GM19397 (cell line): Measurements from ENCODE around the gene KRT38.
"Not testable (repeated sequence)": the region's sequence is repeated elsewhere in the genome, so short reads cannot be mapped to it uniquely, and the experiment has no call there.

Experiments
- ATAC-seq: cut with Tn5 transposase; IDR thresholded peaks from one replicate; pipeline ENCODE4 v1.9.1; 2021; ENCODE audit warnings: mild to moderate bottlenecking, moderate library complexity; ENCODE audit not compliant: unreplicated experiment

KRT38 gene

GRCh38 chr17:41396996-41397660, 43.7 kb downstream of the KRT38 start, which contains the start of gene KRT31:
Gene KRT31, minus strand, starts transcription at chr17:41397608. Its CDS starts 69 bp downstream, at chr17:41397539.
- no peak for ATAC-seq

GRCh38 chr17:41396340-41396739, 44.4 kb downstream of the KRT38 start:
- ATAC-seq = no peak

DNA sequence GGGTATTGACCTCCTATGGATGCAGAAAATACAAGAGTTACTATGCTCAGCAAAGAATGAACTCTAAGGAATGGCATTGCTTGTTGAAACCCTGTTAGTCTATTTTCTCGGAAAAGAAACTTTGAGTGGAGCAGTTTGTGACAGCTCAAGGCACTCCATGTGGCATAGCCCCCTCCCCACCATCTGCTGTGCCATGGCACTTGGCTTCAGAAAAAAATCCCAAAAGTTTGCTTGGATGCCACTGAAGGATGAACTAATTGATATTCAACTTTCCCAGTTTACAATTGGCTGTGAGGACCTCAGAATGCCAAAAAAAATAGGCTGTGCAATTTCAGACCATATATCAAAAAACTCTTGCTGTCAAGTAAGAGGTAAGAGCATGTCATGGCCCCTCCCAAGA, 45.2 kb downstream of the KRT38 start:
- ATAC-seq = no peak

GRCh38 chr17:41395044-41395443, 45.7 kb downstream of the KRT38 start:
- ATAC-seq = not testable (repeated sequence)

GRCh38 chr17:41394254-41394996, 46.4 kb downstream of the KRT38 start:
- no peak for ATAC-seq

DNA sequence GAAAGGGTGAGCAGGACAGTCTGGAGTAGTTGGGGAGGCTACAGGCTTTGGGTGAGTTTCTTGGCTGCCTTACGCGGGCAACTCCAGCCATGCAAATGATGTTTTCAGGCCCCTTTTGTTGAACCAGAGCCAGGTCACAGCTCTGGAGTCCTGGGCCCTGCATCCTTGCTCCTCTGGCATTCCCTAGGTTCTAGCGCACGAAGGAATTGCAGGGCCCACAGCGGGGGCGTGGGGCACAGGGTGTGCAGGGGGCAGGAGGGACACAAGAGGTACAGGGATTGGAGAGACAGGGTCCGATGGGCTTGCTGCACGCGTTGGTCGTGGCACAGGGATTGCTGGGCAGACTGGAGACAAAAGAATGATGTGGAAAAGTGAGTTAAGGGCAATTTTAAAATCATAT, 47.0 kb downstream of the KRT38 start:
- no peak for ATAC-seq

GRCh38 chr17:41393294-41393693, 47.5 kb downstream of the KRT38 start:
- ATAC-seq = no peak

GRCh38 chr17:41392278-41392677, 48.5 kb downstream of the KRT38 start:
- ATAC-seq = no peak

- no peak for ATAC-seq
Measured at GRCh38 chr17:41391535-41391934, 49.2 kb downstream of the KRT38 start.

DNA sequence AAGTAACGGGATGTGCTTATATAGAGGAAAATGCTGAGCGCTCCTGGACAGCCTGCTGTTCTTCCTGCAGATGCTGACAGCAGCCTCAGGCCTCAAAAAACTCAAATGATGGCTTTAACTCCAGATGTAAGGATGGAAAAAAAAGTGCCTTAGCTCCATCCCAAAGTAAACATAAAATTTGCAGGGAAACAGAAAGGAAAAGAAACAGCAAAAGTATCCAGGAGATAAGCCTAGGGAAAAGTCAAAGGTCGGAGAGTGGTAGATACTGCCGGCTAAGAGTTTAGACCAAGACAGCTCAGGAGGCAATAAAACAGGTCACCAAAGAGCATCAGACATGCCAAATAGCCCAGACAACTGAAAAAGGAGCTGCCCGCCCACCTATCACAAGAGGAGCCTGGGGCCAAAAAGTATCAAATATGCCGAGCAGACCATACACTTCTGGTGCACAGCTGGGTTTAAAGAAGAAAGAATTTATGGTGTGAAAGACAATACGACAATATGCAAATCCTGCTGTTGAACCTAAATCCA, 50.3 kb downstream of the KRT38 start:
- no peak for ATAC-seq

DNA sequence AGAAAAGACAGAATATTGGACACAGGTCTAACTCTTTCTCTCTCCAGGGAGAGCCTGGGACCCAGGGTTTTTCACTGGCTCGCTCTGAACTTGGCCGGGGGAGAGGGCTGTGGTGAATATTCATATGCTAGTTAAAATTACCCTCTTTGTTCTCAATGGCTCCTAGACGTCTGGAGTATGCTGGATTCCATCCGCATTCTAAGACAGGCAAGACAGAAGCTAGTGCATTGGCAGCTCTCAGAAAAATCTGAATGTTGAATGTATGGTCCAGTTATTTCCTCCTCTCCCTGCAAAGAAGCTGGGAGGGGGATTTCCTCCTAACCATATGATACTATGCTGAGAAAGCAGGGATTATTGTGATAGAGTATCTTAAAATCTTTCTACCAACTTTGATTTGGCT, 53.1 kb downstream of the KRT38 start:
- no peak for ATAC-seq

GRCh38 chr17:41386227-41386626, 54.6 kb downstream of the KRT38 start:
- no peak for ATAC-seq
